EL (cell line): ENCODE measurements around the gene FLRT2.

Source experiments
- DNase-seq: peaks from one replicate; pipeline ENCODE4 v3.0.0-alpha.2; 2016

FLRT2 gene, protein sequence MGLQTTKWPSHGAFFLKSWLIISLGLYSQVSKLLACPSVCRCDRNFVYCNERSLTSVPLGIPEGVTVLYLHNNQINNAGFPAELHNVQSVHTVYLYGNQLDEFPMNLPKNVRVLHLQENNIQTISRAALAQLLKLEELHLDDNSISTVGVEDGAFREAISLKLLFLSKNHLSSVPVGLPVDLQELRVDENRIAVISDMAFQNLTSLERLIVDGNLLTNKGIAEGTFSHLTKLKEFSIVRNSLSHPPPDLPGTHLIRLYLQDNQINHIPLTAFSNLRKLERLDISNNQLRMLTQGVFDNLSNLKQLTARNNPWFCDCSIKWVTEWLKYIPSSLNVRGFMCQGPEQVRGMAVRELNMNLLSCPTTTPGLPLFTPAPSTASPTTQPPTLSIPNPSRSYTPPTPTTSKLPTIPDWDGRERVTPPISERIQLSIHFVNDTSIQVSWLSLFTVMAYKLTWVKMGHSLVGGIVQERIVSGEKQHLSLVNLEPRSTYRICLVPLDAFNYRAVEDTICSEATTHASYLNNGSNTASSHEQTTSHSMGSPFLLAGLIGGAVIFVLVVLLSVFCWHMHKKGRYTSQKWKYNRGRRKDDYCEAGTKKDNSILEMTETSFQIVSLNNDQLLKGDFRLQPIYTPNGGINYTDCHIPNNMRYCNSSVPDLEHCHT

DNA sequence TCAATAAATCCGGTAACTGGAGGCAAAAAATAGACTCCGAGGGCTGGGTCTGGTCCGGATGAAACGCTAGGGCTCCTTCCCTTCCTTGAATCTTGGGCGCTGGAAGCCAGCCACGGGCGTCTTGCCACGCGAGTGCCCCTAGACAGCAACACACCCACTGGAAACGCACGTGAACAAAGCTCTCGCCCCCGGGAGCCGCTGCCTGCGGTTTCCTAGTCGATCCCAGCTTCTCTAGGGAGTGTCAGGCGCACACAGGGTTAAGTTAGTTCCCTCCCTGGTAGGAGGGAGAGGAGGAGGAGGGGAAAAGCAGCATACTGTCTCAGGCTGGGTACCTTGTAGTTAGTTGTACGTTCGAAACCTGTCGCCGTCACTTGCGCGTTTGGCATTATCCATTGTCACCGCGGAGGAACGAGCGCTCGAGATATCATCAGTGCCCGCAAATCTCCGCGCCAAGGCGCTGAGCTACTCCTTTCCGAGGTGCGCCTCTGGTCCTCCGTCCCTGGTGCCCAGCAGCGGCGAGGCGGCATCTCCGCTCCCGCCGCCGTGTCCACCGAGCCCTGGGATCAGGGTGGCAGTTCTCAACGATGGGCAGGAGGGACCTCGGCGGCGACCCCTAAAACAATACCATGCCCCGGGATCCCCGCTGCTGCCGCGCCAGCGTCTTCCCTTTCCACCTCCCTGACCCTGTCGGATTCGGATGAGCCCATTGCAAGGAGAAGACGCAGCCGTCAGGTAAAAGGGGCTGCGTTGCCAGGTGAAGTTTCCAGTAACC is at the start of gene FLRT2:
TSS of gene FLRT2 (plus strand) at position 342 of the 772 bp plus-strand sequence. CDS start 91,371 bp downstream, outside the sequence.
- DNase-seq = peak; percentile 67

DNA sequence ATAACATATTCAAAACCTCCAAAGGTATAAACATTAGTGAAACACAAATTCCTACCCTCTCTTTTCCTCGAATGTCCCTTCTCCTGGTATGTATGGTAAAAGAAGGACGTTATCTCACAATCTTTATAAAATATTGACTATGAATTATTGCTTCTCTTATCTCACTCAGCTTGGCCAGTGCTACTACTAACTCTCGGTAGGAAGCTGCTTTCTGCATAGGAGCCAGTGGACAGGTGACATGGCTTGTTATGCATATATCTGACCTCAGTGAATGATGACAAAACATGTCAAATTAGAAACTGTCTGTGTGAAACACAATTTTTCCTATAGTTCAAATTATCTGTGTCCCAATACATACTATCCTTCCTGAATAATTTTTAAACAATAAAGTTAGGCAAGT is 48.5 kb upstream of the FLRT2 start:
- DNase-seq = no peak

DNA sequence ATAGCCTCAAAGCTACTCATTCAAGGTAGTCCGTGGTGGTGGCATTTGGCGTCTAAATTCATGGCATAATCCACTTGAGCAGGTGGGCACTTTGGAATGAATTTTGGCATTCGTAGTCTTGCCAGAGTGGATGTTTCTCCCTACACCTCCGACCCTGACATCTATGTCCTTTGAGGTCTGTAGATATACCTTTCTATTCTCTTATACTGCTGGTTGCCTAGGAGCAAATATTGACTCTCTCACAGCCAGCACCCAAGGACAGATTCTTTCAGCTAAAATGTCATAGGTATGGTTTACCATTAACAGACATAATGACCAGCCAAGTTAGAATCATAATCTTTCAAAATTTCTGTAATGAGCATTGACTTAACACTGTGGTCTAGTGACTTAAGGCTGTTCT is 47.4 kb upstream of the FLRT2 start:
- no peak for DNase-seq

DNA sequence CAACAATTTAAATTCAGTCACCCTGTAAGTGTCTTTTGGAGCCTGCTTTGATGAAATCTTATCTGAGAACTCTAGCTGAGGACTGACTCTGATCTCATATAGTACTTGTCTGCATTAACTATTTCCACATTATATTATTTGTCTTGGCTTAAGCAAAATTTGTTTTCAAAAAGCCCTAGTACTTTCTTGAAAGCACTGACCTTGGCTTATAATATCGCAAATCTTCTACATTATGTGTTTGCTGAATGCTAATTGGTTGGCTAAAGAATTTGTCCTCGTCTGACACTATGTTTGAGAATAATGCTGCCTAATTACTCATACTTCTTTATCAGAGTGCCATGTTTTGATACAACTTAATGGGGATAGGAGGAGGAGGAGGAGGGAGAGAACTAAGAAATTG is 46.9 kb upstream of the FLRT2 start:
- no peak for DNase-seq

DNA sequence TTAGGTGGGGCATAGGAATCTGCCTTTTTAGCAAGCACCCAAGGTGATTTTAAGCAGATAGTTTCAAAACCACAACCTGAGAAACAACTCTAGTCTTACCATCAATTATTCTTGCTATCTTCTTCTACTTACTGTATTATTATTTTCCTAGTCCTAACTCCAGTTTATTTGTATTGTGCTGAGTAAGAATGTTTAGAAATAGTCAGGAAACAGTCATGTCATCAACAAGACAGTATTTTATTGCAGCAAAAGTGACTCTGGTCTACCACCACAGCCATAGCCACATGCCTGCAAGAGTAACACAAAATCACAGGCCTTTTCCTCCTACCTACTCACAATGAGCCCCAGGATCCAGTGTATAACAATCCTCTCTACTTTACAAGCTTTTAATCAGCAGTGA is 46.3 kb upstream of the FLRT2 start:
- no peak for DNase-seq

DNA sequence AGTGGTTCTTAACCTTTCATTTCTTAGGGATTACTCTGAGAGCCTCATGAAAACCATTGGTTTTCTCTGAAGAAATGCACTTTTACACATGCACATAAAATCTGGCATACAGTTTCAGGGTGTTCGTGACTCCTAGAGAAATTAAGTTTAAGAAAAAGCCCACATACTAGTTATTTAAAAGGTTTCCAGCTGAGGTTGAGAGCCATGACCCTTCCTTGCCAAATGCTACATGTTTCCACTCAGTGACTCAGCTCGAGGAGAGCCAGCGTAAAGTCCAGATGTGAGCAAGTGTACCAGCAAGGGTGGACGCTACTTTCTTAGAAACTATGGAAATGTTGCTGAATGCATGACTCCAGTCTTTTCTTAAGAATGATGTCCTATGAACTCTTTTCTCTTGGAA is 42.7 kb upstream of the FLRT2 start:
- peak; percentile 56 for DNase-seq

DNA sequence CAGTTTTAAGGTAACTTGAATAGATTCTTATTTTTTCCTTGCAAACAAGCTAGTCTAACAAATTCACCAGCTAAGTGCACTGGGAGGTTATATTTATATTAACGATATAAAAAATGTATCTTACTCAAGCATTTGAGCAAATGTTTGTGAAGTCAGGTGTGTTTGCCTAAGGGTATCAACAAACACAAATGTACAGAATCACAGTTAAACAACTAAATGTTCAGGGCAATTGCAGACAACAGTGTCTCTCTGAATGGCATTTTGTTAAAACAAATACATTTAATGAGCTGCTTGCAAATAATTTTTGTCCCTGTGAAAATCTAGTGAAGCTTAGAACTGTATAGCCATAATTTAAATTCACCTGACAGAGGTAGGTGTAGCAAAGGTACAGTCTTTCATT is 28.2 kb upstream of the FLRT2 start:
- no peak for DNase-seq

DNA sequence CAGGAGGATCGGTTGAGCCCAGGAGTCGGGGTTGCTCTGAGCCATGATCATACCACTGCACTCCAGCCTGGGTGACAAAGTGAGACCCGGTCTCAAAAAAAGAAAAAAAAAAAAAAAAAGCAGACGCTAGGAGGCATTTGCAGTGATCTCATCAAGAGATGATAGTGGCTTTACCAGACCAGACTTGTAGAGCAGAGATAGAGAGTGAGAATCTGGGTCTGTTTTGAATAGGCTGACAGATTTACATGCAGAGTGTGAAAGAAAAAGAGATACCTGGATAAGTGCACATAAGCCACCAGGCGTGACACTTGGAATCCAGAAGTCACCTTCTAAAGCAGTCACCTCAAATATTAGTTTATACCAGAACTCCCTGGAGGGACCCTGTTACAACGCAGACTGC is 21.1 kb upstream of the FLRT2 start:
- no peak for DNase-seq

DNA sequence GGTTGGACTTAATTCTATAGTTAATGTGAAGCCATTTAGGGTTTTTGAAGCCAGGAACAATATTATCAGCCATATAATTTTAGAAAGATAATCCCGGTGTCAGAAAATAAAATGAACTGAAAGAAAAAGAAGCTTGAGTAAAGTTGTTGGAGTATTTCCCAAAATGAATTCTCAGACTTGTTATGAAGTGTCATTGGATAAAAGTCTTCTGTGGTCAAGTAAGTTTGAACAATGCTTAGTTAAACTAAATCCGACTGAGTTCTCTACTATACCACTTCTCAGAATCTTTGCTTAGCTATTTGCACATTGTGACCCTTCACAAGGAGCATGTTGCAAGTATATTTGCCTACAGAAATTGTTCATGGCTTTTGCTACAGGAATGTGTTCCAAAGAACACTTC is 17.5 kb upstream of the FLRT2 start:
- DNase-seq = no peak

DNA sequence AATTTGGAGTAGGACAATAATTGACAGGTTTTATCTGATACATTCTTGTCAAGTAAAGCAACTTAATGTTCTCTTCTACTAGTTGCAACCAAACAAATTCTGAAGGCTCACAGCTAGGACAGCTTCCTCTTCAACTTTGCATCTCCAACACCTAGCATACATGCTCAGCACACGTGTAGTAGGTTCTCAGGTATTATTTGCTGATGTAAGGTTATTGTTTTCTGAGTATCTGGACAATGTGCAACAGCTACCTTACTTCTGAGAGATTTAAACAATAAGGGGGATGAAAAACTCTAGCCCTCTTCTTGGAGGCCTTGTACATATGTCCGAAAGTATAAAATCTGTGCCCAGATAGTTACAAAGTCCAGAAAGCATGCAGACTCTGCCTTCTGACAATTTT is 15.5 kb upstream of the FLRT2 start:
- no peak for DNase-seq

DNA sequence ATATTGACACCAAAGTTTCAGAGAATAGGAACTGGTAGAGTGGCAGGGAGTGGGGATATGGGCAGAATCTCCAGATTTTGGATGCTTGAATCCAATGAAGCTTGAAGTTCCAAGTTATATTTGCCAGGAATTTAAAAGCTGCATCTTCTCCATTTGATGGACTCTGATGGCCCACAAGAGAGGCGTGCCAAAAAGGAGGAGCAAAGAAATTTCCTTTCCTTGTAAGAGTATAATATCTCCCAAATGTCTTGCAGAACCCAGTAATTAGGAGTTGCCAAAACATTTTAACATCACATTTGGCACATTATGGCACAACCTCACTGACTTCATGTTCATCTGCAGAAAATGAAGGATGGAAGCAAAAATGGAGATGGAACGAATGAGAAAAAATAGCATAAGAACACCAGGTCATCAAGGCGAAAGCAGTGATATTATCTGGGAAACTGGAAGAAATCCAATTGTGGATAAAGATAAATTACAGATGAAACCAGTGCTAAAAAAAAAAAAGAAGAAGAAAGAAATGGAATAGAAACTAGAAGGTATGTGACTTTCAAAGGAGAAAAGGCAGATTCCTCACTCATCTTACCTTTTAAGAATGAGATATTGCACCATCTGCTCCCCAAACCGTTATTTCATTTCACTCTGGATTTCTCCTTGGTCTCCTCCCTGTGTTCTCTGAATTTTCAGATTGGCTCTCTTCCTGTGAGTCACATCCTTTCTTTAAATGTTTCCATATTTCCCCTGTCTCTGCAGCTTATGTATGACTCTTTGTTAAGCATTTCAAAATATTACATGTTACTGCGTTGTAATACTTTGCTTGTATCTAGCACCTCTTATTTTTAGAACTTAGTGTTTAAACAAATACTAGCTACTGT is 13.5 kb upstream of the FLRT2 start:
- peak; percentile 87 for DNase-seq

DNA sequence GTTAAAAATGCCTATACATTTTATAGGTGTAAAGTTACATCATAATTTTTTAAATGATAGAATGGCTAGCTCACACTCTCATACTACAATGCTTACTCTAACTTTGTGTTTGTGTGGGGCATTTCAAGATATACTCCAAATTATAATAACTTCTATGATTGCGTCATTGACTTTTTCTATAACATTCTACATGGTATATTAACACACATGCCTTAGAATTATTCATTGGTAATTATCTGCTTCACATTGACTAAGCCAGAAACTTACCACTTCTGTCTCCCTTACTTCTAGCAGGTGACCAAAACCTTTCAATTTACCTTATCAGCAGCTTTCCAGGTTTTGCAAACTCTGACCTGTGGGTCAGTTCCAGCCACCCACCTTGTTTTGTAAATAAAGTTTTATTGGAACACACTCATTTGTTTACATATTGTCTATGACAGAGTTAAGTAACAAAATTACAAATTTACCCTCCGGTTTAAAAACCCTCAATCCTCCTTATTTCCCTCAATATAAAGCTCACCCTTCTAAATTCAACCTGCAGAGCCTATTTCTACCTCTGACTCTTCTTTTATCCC is 12.7 kb upstream of the FLRT2 start:
- DNase-seq = no peak

DNA sequence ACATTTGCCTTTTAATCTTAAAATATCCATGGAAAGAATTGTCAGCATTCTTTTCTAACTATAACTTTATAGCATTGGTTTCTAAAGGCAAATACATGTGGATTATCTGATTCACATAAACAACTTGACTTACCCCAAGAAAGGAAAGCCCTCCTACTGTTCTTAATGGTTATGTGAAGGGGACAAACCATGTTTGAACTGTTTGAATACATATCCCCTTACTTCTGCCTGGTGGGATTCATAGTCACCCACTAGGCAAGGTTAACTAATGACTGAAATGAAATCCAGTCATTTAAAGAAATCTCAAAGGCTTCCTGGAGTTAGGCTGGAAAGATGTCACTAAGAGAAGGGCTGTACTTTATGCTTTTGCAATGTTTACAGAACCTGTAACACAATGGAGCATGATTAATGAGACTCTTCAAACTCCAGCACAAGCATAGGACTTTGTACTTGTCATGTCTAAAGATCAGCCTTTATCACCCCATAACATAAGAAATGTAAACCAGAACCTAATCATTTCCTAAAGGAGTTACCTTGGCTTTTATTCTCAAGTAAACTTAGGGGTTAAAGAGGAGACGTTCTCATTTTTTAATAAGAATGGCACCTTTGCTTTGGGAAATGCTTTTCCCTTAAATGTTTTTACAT is 10.2 kb upstream of the FLRT2 start:
- DNase-seq = no peak

DNA sequence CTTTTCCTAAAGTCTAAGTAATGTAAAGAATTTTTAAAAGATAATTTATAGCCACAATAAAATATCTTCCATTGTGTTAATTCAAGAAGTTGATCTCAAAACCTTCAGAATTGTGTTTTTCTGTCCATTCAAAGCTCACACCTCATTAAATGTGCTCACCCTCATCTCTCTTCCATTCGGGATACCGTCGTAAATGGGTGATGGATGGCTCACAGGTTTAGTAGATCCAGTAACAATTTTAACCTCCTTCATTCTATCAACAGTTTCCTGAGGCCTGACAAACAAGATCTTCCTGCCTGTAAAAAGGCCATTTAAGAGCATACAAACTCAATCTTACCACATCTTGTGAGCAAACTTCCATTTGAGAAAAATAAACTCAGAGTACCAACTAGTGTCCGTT is 9.4 kb upstream of the FLRT2 start:
- DNase-seq = no peak

DNA sequence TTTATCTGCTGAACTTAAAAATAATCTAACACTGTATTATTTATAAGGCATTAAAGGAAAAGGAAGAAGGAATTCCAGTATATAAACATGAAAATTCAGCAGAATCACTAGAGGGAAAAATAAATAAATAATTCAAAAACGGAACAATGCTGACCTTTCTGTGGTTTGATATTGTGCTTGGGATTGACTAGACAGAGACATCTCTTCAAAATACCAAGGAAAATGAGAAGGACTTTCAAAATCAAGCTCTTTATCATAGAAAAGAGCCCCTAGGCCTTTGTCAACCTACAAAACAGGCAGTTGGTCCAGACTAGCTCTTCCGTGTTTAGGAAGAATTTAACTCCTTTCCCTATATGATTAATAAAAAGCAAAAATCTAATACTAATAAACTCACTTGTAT is 6.3 kb upstream of the FLRT2 start:
- no peak for DNase-seq

DNA sequence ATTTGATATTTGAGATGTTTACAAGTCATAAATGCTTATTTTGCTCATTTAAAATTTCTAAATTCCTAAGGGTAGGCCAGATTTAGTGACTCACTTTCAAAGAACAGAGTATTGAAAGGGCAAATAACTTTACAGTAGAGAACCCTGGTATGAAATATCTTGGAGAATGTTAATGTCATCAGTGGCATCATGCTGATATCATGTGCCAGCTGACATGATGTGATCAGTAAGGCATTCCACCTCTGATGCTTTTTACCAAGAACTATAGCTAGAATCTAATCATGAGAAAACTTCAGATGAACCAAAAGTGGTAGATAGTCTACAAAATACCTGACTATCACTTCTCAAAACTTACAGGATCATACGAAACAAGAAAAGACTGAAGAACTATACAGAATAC is 2.9 kb upstream of the FLRT2 start:
- DNase-seq = peak; percentile 83

DNA sequence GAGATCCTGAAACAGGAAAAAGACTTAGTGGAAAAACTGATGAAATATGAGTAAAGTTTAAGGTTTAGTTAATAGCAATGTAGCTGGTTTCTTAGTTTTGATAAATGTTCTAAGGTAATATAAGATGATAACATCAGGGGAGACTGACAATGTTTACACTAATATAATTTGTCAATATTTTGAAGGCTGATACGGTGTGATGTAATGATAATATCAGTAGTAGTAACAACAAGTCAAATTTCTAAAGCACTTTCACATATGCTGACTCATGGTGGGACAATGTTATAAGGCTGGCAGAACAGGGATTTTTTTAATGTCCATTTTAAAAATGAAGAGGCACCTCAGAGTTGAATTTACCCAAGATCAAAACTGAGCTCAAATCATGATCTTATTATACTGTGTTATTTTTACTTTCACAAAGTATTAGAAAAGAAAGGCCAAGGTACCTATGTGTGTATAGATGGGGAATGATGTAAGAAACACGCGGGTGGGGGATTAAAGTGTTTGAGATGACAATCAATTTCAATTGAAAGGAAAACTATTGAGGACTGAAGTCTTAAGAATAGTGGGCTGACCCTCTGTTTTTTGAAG is 2.4 kb upstream of the FLRT2 start:
- DNase-seq = peak; percentile 23

DNA sequence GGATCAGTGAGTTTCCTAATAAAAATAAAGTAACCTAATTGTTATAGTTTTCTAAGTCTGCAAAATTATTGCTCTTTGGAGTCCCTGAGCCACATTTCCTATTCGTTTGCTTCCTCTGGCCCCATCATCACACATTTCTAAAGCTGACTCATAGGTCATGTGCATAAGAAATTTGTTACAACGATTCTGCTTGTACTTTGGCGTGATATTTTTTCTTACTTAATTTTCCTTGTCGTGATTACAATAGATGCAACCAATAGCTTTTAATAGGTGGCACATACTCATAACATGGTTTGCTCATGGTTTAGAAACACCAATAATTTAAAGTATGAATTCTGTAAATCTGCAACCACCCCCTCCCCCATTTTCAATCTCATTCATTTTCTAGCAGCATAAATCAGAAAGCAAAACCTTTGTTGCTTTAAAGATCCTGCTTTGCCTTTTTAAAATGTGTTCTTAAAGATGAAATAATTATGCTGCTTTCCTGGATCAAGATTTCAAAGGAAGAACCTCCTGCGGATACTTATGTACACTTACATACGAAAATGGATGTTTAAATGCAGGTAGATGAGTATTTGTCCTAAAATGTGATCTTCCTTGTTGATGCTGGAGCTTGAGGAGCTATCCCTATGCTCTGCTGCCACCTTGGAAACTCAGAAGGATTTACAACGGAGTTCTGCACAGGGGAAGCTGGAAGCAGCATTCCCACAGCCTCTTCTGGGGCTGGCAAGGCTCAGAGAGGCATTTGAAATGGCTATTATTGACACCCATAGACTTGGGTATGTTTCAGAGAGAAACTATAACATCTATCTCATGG is 1.7 kb upstream of the FLRT2 start:
- DNase-seq = peak; percentile 84

DNA sequence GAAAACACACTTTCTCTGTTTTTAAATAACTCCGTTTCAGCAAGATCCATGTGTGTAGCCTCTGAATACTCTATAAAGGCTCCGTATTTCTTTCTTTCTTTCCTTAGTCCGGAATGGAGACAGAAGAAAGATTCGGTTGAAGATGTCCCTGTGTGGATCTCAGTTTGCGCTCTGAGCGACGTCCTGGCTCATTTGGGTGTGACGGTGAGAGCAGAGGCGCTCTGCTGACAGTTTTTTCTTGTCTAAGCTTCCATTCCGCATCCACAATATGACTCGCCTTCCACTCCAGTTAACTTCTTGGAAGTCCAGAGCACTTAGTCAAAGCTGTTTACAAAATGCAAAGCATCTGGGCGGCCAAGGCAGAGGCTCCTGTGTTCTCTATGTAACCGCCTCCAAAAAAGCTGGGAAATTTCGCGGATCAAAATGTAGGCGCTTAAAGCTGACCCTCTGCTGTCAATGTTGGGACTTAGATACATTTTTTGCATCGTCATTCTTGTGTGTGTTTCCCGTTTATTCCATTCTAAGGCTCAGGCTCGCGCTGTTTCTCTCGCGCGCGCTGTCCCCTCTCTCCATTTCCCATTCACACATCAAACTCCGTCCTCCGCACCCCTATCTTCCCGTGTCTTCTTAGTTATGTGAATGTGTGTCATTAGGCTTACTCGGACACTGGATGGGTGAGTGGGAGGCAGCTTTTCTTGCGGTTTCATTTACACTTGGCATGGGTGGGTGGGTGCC is 880 bp upstream of the FLRT2 start:
- DNase-seq = peak; percentile 78

DNA sequence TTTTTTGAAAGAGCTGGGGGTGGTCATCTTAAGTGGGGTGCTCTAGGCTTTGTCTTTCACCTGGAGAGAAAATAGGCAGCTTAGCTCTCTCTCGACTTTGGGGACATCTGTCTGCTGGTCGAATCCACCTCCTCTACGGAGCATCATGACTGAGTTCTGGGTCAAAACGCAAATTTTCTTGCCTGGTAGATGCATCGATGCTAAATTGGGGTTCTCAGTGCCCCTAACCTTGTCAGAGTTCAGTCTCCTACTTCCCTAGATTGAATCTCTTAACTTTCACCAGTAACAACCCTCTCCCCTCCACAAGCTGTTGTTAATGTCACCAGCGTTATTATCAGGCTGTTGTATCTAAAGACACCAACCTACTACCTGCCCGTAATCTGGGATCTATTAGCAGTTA is 682 bp downstream of the FLRT2 start:
- no peak for DNase-seq
